H1 (cell line): ENCODE measurements around the gene ALPL.
A peak's percentile ranks its signal among the peaks of the same experiment; 100 is the strongest.

Source experiments
- ATF3 ChIP-seq: IDR thresholded peaks from 2 replicates; pipeline ENCODE4 v1.6.1; 2011; ENCODE audit warnings: low read depth, mild to moderate bottlenecking, low read length; ENCODE audit not compliant: insufficient read depth
- CHD1 ChIP-seq: IDR thresholded peaks from 2 replicates; pipeline ENCODE4 v1.6.1; 2012; ENCODE audit warnings: low read depth, low read length, improper control_type of control experiment
- EP300 ChIP-seq, 2 experiments: IDR thresholded peaks; 1 replicate in 1 of 2; 2 replicates in 1 of 2; pipeline ENCODE4 v1.6.1; 2011 to 2012; ENCODE audit warnings: low read depth in 2 of 2, low read length in 2 of 2, mild to moderate bottlenecking in 2 of 2, borderline replicate concordance in 1 of 2, inconsistent platforms in 1 of 2, moderate library complexity in 1 of 2
- POLR2AphosphoS5 ChIP-seq: IDR thresholded peaks from 2 replicates; pipeline ENCODE4 v1.6.1; 2011; ENCODE audit warnings: low read depth, low read length
- RAD21 ChIP-seq, 2 experiments: IDR thresholded peaks in 1 of 2; conservative IDR thresholded peaks in 1 of 2; 2 replicates each; pipeline ENCODE4 v1.6.1; 2011; ENCODE audit warnings: low read depth in 2 of 2, low read length in 2 of 2, improper control_type of control experiment in 1 of 2, inconsistent platforms in 1 of 2, mild to moderate bottlenecking in 1 of 2, moderate library complexity in 1 of 2
- YY1 ChIP-seq: IDR thresholded peaks from 2 replicates; pipeline ENCODE4 v1.6.1; 2011; ENCODE audit warnings: low read depth, mild to moderate bottlenecking, low read length
- TF ChIP-seq, protein P1 (sequence below), 3 experiments: IDR thresholded peaks; 1 replicate in 2 of 3; 2 replicates in 1 of 3; pipeline versions ENCODE4 v1.5.1 to v1.6.1; 2011; ENCODE audit warnings: low read length in 3 of 3, mild to moderate bottlenecking in 3 of 3, inconsistent platforms in 2 of 3, low read depth in 1 of 3, moderate library complexity in 1 of 3; ENCODE audit not compliant: insufficient read depth in 1 of 3; ENCODE audit errors: control extremely low read depth in 1 of 3

DNA sequence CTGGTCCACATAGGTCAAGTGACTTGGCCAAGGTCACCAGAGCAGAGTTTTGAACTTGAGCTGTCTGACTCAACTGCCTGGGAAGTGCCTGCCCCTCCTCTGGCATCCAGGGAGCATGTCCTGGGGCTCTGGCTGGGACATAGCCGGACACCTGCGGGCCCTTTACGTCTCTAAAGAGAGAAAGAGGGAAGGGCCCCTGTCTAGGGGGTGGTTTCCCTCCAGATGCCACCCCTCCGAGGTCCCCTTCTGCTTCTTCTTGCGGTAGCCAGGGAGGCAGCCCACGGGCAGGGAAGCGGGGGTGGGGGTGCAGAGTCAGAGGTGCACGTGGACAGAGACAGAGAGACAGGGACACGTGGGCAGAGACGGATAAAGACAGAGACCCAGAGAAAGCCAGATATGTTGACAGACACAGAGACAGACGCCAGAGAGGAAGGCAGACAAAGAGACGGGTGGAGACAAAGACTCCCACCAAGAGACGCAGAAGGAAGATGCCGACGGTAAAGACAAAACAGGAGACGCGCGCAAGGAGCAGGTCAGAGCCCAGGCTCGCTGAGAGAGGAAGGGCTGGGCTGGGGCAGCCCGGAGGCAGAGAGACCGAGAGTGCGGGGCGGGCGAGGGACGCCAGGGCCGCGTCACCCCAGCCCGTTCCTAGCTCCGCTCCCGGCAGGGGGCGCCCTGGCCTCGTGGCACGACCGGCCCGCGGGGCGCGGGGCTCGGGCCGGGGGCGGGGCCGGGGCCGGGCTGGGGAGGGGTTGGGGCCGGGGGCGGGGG is 458 bp upstream of the ALPL start:
- TF ChIP-seq YY1: no peak
- TF ChIP-seq, protein P1, sequence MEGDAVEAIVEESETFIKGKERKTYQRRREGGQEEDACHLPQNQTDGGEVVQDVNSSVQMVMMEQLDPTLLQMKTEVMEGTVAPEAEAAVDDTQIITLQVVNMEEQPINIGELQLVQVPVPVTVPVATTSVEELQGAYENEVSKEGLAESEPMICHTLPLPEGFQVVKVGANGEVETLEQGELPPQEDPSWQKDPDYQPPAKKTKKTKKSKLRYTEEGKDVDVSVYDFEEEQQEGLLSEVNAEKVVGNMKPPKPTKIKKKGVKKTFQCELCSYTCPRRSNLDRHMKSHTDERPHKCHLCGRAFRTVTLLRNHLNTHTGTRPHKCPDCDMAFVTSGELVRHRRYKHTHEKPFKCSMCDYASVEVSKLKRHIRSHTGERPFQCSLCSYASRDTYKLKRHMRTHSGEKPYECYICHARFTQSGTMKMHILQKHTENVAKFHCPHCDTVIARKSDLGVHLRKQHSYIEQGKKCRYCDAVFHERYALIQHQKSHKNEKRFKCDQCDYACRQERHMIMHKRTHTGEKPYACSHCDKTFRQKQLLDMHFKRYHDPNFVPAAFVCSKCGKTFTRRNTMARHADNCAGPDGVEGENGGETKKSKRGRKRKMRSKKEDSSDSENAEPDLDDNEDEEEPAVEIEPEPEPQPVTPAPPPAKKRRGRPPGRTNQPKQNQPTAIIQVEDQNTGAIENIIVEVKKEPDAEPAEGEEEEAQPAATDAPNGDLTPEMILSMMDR (IDR thresholded peaks at IDR 0.05; ENCODE audit: control extremely low read depth in 1 of 3, insufficient read depth in 1 of 3, low read depth in 1 of 3, low read length in 3 of 3): peak; percentile 69 to 83 (median 79)
- TF ChIP-seq RAD21 (IDR thresholded peaks at IDR 0.05 in 1 of 2, conservative IDR thresholded peaks at IDR 0.05 in 1 of 2; ENCODE audit: low read depth in 2 of 2, low read length in 2 of 2): peak; percentile 59 to 77
- no peak for TF ChIP-seq ATF3
- TF ChIP-seq CHD1: no peak
- TF ChIP-seq EP300 (IDR thresholded peaks at IDR 0.05; ENCODE audit: borderline replicate concordance in 1 of 2, low read depth in 2 of 2, low read length in 2 of 2): no peak
- no peak for TF ChIP-seq POLR2AphosphoS5
